HG02981 (cell line): ENCODE results near the gene PTPRJ.

Source experiments
- ATAC-seq: cut with Tn5 transposase; IDR thresholded peaks from one replicate; pipeline ENCODE4 v1.9.1; 2021; ENCODE audit warnings: mild to moderate bottlenecking, moderate library complexity; ENCODE audit not compliant: unreplicated experiment

Gene PTPRJ

DNA sequence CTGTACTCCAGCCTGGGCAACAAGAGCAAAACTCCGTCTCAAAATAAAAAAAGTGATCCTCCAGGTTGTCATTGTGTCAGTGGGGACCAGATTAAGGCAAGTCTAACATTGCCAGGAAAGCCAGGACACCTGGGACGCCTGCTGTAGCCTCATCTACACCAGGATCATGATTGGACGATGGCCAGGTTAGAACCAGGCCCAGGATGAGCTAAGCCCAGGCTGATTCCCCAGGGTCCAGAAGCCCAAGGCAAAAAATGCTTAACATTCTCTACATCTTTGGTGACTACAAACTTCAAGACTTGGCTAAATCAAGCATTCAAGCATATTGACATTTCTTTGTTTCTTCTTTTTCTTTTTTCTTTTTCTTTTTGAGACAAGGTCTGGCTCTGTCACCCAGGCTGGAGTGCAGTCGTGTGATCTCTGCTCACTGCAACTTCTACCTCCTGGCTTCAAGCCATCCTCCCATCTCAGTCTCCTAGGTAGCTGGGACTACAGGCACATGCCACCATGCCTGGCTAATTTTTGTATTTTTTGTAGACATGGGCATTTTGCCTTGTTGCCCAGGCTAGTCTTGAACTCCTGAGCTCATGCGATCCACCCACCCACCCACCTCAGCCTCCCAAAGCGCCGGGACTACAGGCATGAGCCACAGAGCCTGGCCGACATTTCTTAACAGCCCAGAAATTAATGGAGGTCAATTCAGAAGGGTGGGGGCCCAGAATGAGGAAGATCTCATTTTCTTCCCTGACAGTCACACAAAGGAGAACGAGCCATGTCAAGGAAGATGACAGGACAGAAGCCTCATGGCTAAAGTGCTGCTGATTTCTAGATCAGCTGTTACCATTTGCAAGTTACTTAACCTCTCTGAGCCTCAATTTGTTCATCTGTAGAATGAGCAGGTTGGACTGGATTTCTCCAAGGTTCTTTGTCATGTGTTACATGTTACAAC is 12.5 kb upstream of the PTPRJ start:
- ATAC-seq: no peak

DNA sequence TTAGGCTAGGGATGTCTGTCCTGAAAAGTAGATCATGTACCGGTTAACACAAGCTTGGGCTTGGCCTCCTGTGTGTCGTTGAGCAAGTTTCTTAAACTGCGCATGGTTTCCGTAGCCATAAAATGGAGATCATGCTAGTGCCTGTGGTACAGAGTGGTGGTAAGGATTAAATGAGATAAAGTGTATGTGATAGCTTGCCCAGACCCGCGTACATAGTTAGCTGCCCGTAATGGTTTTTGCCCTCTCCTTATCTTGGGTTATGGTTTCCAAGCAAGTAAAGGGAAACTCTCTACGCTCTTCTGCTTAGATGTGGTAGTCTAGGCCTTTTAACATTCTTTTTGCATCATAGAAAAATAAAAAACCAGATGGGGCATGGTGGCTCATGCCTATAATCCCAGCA is 11.0 kb upstream of the PTPRJ start:
- no peak for ATAC-seq

DNA sequence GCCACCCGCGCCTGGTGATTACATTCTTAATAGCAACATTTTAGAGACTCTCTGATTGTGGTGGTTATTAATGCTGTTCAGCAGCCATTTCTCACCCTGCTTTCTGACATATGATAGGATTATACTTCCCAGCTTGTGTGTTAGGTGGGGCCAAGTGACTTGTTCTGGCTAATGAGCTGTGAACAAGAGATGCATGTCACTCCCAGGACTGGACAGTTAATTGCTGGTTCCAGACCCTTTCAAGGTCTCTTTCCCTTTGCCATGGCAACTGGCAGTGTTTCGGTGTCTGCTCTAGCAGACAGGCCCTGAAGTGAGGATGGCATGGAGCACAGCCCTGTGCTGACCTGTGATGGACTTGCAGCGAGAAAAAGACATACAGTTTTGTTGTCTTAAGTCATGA is 8.9 kb upstream of the PTPRJ start:
- no peak for ATAC-seq

DNA sequence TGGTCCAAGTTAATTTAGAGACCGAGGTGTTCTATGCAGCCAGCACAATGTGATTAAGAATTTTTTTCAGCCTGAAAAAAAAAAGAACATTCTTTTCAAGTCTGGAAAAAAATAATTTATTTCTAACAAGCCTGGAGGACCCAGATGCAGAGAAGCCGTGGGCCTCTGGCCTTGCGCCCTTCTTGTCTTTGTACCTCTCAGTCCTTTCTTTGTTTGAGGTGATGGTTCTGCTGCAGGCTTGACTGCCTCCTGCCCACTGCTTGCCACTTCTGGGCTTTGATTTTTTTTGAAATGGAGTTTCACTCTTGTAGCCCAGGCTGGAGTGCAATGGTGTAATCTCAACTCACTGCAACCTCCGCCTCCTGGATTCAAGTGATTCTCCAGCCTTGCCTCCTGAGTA is 7.2 kb upstream of the PTPRJ start:
- no peak for ATAC-seq

DNA sequence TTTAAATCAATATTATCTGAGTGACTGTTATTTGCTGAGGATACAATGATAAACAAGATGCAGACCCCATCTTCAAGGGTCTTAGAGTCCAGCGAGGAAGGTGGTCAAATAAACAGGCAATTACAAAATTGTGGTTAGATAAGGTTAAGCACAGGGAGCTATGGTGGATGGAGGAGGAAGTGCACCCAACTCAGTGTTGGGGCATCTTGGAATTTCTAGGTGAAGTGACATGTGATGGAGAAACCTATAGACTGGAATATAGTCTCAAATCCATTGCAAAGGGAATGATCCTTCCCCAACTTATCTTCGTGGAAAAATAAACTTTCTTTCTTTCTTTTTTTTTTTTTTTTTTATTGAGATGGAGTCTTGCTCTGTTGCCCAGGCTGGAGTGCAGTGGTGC is 3.4 kb upstream of the PTPRJ start:
- no peak for ATAC-seq

DNA sequence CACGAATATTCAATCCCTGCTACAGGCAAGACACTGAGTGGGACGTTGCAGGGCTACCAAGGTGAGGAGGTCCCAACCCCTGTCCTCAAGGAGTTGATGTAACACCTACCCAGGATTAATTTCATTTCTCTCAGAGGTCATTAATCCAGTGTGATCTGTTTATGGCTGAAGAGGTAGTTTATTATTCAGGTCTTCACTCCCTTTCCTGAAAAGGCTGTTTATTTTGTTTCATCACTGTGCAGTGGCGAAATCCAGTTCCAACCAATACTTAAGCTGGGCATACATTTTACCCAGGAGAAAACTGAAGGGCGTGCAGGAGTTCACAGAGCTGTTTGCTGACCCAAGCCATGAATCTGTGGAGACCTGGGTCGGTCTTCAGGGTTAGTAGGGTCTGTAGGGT is 2.7 kb upstream of the PTPRJ start:
- ATAC-seq: no peak

DNA sequence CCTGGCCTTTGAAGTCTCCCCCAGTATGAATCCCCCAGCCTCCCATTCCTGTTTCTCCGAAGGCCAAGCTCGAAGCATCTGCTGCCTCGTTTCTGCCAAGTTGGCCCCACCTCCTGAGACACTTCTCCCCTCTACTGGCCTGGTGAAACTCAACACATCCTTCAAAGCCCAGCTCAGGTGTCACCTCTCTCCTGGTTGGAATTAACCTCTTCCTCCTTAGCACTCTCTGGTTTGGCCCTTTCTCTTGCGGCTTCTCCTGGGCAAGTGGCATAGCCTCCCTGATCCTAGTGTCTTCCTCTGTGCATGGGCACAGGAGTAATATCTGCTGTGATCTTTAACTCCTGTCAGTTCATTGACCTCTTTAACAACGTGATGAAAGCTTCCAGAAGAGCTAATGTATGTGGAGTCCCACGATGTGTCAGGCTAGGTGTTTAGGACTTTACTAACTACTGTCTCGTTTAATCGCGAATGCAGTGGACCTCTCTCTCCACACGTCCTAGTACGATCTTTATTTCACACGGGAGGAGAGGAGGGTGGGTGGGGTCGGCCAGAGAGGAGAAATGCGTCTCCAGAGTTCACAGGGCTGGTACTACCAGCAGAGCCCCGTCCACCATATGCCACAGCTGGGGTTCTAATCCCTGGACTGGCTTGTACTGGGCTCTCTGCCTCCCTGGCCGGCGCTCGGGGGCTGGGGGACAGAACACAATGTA is 826 bp upstream of the PTPRJ start:
- no peak for ATAC-seq

DNA sequence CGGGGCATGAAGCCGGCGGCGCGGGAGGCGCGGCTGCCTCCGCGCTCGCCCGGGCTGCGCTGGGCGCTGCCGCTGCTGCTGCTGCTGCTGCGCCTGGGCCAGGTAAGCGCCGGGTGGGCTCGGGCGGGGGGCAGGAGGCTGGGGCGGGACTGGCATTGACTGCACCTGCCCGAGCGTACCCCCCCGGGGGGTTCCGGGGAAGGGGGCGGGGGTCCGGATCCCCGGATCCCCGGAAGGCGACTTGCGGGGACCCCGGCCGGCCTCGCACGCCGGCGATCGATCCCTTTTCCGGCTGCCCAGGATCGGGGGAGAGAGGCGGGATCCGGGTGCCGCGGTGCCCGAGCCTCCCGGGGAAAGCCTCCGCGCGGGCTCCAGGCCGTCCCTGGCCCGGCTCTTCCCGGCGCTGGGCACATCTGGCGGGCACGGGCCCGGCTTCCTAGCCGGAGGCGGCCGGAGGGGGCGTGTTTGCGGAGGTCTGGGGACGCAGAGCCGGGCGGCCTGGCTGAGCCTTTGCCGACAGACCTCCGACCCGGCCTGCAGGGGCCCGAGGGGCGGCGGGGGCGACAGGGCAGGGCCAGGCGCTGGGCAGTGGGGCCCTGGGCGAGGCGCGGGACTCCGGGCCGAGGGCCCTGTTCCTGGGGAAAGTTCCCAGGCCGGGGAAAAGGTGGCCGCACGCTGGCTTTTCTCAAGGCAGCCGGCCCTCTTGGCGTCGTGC is 705 bp downstream of the PTPRJ start:
- ATAC-seq: peak; percentile 47

DNA sequence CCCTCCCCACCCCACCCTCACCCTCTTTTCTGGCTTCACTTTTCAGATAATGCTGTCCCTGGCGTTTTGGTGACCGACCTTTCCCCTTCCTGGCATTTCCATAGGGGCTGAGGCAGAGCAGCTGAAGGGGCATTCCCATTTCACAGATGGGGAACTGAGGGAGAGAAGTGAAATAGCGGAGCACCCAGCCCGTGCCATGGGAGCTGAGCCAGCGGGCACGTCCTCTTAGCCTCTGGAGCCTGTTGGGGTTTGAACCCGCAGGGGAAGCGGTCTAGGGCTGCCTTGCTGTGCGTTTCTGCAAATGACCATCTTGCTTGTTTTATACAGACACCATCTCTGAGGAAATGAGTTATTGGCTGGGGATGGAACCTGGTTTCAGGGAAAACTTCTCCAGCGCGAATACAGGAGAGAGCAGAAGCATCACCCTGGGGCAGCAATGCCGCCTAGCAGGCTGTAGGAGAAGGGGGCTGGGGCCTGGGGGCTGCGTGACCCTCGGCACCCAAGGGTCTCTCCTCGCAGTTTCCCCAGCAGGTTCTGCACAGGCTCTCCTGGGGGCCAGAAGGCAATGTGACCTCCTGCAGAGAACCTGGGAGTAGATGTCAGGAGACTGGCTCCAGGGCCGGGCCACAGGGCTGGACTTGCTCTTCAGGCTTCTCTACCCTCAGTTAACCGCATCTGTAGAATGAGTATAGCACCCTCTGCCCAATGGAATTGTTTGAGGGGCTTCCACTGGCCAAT is 1.5 kb downstream of the PTPRJ start:
- ATAC-seq: peak; percentile 6

DNA sequence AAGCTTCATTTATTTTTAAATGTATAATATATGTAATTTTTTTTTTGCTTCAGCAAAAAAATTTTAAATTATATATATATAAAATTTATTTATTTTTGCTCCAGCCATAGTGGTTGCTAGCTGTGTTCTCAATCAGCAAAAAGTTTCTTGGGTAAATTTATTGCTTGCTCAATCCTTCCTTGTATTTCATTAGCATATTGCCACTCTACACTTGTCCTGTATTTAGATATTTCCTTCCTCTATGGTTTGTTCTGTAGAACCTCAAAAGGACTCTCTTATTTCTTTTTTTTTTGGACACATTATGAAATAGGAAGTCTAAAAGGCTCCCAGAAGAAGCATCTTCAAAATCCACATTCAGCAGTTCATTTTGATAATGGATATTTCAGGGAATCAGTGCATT is 2.3 kb downstream of the PTPRJ start:
- ATAC-seq: no peak

DNA sequence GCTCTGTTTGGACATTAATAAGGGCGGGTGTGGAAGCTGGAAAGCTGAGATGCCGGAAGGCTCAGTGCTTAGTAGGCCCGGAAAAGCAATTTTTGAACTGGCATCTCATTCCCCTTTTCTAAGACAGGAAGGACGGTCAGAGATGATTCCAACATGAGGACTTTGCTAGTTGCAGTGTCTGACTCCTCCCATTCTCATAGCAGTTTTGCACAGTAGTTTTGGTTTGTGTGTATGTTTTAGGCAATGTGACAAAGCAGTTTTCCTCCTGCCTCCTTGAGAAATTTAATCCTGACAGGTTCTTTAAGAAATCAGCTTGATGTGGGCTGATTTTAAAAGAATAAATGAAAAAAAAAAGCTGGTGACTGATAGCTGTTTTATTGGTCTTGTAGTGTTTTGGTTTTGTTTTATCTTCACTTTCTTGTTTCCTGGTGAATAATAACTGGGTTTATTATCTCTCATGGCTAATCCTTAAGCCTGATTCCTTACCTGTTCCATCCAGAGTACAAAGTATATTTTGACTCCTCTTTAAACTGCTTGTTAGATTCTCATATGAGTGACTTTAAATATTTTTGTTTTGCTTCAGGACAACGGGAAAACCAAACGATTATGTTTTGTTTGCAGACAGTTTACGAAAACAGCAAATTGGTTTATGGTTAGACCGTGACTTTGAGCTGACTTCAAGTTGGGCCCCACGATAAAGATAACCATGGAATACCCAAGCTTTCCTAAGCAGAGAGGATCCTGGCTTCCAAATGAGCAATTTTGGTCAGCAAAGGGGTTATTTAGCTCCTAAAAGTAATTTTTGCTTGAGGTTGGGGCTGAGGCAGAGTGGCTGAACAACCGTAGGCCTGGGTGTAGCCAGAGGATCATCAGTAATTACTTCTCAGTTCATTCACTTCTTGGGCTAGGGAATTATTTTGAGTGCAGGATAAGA is 3.4 kb downstream of the PTPRJ start:
- no peak for ATAC-seq

DNA sequence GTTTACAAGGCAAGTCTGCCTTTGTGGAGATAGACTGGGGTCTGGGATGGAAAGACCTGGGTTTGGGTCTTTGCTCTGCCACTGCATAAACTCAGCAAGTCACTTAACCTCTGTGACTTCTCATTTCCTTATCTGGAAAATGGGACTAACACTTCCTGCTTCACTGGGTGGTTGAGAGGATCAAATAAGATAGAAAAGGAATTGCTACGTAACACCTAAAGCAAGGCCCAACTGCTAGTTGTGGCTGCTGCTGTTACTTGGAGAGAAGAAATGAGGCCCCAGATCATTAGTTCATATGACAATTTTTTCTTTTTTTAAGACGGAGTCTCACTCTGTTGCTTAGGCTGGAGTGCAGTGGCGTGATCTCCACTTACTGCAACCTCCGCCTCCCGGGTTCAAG is 5.9 kb downstream of the PTPRJ start:
- no peak for ATAC-seq

DNA sequence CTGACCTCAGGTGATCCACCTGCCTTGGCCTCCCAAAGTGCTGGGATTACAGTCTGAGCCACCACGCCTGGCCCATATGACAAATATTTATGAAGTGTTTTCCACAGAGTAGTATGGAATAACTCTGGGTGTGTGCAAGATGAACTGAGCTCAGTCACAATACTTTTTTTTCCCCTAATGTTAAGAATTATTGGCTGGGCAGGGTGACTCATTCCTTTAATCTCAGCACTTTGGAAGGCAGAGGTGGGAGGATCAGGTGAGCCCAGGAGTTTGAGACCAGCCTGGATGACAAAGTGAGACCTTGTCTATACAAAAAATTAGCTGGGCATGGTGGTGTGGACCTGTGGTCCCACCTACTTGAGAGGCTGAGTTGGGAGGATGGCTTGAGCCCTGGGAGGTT is 6.4 kb downstream of the PTPRJ start:
- ATAC-seq: no peak

DNA sequence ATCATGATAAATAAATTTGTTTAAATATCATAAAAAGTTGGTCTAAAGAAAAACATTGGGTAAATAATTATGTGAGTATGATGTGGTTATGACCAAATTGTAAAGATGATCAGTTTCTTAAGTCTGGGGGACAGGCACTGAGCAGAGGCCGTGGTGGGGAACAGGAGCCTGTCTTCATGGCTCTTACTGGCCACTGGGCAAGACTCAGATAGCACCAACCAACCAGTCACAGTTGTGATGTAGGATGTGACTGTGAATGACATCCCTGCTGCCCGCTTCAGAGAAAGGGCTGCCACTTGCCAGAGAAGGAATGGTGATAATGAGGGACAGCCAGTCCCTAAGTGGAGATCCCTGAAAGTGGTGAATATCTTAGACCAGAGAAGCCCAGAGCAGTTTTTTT is 7.0 kb downstream of the PTPRJ start:
- ATAC-seq: peak; percentile 70

DNA sequence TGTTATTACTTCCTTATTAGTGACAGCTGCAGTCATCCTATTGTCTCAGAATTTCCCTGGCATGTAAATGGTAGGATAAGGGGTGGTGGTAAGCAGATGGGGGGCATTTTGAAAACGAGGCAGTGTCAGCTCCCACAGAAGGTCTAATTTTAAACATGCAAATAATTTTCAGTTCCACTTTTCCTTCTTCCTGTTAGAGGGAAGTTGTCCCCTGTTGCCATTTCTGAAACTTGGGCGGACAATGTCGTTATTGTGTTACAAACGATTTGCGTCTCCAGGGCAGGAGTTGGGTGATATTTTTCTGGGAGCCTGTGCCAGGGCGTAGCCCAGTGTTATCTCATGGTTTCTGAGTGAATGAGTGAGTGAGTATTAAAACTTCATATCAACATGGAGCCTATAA is 7.4 kb downstream of the PTPRJ start:
- ATAC-seq: peak; percentile 28

DNA sequence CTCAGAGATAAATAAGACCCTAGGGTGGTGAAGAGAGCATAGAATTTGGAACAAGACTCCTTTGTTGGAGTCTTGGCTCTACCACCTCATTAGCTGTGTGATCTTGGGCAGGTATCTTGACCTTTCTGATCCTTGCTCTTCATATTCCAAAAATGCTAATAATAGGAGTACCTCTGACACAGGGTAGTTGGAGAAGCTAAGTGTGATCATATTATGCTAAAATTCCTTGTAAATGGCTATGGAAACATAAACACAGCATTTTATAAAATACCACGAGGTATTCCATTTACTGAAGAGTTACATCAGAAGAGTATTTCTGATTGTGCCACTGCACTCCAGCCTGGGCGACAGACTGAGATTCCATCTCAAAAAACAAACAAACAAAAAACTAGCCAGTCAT is 9.4 kb downstream of the PTPRJ start:
- ATAC-seq: no peak

DNA sequence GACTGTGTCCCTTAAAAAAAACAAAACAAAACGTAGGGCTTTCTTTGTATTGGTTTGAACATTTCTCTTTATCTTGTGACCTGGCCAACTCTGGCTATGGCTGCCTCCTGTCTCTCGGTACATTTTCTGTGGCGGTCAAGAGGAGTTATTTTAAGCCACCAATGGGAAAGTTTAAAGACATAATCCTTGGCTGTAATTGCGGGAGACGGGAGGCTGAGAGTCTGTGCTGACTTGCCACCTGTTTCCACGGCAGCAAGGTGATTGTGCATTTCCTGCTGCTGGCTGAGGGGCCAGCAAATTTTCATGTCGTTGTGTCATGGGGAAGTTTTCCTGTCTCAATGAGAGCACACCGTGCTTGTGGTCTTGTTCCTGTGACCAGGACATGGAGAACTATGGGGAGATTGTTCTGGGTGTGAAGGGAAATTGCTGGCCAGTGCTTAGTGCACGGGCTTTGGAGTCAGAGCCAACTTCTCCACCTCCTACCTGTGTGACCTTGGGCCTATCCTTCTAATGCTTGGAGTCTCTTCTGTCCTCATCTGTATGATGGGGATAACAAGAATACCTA is 11.0 kb downstream of the PTPRJ start:
- ATAC-seq: no peak

DNA sequence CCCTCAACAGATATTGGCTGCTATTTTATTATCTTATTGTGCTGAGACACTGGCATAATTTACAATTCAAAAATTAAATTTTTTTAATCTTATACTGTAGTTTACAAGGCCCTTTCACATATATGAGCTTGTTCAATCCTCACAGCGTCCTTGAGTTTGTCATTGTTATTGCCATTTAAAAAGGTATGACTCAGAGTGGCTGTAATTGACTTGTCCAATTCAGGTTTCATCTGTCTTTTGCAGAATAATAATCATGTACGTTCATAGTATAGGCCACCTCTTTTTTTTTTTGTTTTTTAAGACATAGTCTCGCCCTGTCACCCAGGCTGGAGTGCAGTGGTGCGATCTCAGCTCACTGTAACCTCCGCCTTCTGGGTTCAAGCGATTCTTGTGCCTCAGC is 11.5 kb downstream of the PTPRJ start:
- ATAC-seq: no peak

DNA sequence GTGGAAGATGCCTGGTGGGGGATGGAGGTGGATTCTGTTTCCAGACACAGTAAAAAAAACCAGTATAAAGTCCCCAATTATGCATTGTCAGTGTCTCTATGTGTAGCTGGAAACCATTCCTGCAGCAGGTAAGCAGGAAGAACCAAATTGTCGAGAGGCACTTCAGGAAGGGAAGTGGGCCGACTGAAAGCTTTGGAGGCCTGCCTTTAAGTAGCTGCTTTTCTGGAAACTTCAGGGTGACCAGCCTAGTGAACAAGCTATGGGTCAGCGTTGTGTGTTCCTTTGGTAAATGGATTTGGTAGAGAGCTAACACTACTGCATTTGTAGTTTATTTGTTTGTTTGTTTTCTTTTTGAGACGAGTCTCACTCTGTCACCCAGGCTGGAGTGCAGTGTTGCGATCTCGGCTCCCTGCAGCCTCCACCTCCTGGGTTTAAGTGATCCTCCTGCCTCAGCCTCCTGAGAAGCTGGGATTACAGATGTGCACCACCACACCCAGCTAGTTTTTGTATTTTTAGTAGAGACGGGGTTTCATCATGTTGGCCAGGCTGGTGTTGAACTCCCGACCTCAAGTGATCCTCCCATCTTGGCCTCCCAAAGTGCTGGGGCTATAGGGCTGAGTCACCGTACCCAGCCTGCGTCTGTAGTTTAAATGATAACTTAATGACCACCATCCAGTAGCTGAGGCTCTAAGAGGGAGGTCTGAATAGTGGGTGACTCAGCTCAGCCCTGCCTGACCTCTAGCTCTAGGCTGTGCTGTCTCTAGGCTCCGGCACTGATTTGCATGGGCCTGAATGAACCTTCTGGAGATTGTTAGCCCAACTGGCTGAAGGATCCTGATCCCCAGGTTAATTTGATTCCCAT is 12.8 kb downstream of the PTPRJ start:
- ATAC-seq: no peak
